ENCODE results near the gene RPS17. TPM values are rescaled to one million over a fixed set of nuclear protein-coding genes. Genes with fewer than 3 reads are reported as not detected.

The RPS17 gene
- 3,760 to 4,315 TPM (median 3,973 TPM) in 5 replicates for total RNA-seq (2022; extraction: Qiagen RNA extraction)

GRCh38 chr15:82540055-82540983, at the start of gene RPS17:
RPS17 (minus strand) TSS chr15:82540457; CDS start chr15:82540428, 29 bp downstream.

Other genes starting within 250 kb of the RPS17 start
- 0.34 to 0.94 TPM (median 0.48 TPM) in 5 replicates for gene GOLGA6L10, start 191.0 kb downstream of the RPS17 start, total RNA-seq (2022; extraction: Qiagen RNA extraction)
- 2.0 to 3.2 TPM (median 2.1 TPM) in 5 replicates for gene GOLGA6L9, start 110.6 kb downstream of the RPS17 start, total RNA-seq (2022; extraction: Qiagen RNA extraction)
- gene CPEB1, start 106.9 kb upstream of the RPS17 start, total RNA-seq (2022; extraction: Qiagen RNA extraction): 2.6 to 4.0 TPM (median 3.2 TPM) in 5 replicates
- 0.39 to 1.9 TPM (median 1.0 TPM) in 5 replicates for gene AP3B2, start 169.4 kb upstream of the RPS17 start, total RNA-seq (2022; extraction: Qiagen RNA extraction)

Measured in A549 treated with Mapracorat at 1 μM for 4 hours (cell line).